Tibial nerve (tissue), 4 donors: Measurements from ENCODE around the gene IKZF4. TPM values are rescaled to one million over a fixed set of nuclear protein-coding genes. Genes with fewer than 3 reads are reported as not detected.
"Not testable (repeated sequence)": the region's sequence is repeated elsewhere in the genome, so short reads cannot be mapped to it uniquely, and the experiment has no call there.

ENCODE experiments used
- DNase-seq, 2 donors: peaks; one replicate each; pipeline ENCODE4 v3.0.0-alpha.2; 2019; ENCODE audit warnings: low spot score in 2 of 2
- H3K27ac ChIP-seq, 4 donors: fragments of 200-600 bp; sonication (generic) in 3 of 4; one replicate each; pipeline ENCODE4 v1.5.1; 2017 to 2019; ENCODE audit warnings: mild to moderate bottlenecking in 1 of 4
- H3K27me3 ChIP-seq, 2 donors: fragments of 200-600 bp; sonication (generic) in 1 of 2; one replicate each; pipeline versions ENCODE4 v1.5.1 to v1.6.0; 2017 to 2019
- H3K36me3 ChIP-seq, 3 donors: fragments of 200-600 bp; sonication (generic); one replicate each; pipeline ENCODE4 v1.5.1; 2018 to 2019
- H3K4me1 ChIP-seq, 4 donors: fragments of 200-600 bp; sonication (generic) in 3 of 4; one replicate each; pipeline ENCODE4 v1.5.1; 2017 to 2019
- H3K4me3 ChIP-seq, 4 donors: fragments of 200-600 bp; sonication (generic) in 3 of 4; one replicate each; pipeline ENCODE4 v1.5.1; 2017 to 2019; ENCODE audit warnings: mild to moderate bottlenecking in 1 of 4, moderate library complexity in 1 of 4
- H3K9me3 ChIP-seq, 4 donors: fragments of 200-600 bp; sonication (generic) in 3 of 4; one replicate each; pipeline ENCODE4 v1.5.1; 2017 to 2019
- CTCF ChIP-seq, 5 experiments: fragments of 200-600 bp in 3 of 5; fragments of 450-650 bp in 2 of 5; sonication (generic) in 3 of 5; IDR thresholded peaks; one replicate each; pipeline ENCODE4 v1.5.1; 2016 to 2019; ENCODE audit warnings: antibody characterized with exemption in 5 of 5, mild to moderate bottlenecking in 3 of 5, moderate library complexity in 2 of 5
- EP300 ChIP-seq, 2 donors: sonication (generic); formaldehyde crosslinking; IDR thresholded peaks; one replicate each; pipeline ENCODE4 v1.6.1; 2017; ENCODE audit warnings: antibody characterized with exemption in 2 of 2, mild to moderate bottlenecking in 1 of 2
- POLR2A ChIP-seq, 2 donors: fragments of 450-650 bp; IDR thresholded peaks; one replicate each; pipeline ENCODE4 v1.6.1; 2017; ENCODE audit warnings: antibody characterized with exemption in 2 of 2, mild to moderate bottlenecking in 2 of 2, moderate library complexity in 2 of 2
- WGBS, 2 donors: methylation state at CpG; one replicate each; pipeline ENCODE4 v1.1.5; 2018; 5-methylcytosine and 5-hydroxymethylcytosine counted together
- total RNA-seq, 4 donors: library from RNA; depleted of rRNA; stranded (reverse); fragments of >200 nt; gene quantifications; one replicate each; pipeline ENCODE4 v1.1.0, GENCODE V29; 2016

The IKZF4 gene
- total RNA-seq, 4 donors from 2014 or later, result 3.8 to 9.6 (median 6.4) TPM

- Histone ChIP-seq H3K27me3 (no peaks in the 10 kb centered on the region), H3K36me3 (peaks cover 0 to 65% (median 18%) of the 10 kb centered on the region in 3 donors)
Measured at GRCh38 chr12:55996715-55997534, 23.9 kb upstream of the IKZF4 start, which contains the start of gene SUOX. SUOX (plus strand) TSS chr12:55997276; CDS start chr12:56002222, 4,946 bp downstream.

GRCh38 chr12:55997535-55997859, 23.3 kb upstream of the IKZF4 start:
- no peak for DNase-seq
- Histone ChIP-seq H3K4me1 (peaks cover 0 to 22% (median 9%) of the 10 kb centered on the region in 4 donors), H3K36me3 (peaks cover 0 to 65% (median 12%) of the 10 kb centered on the region in 3 donors), H3K9me3 (no peaks in the 10 kb centered on the region), H3K4me3 (peak overlapping the region; percentile 38 to 72 (median 51)), H3K27ac (peak overlapping the region; percentile 75 to 92 (median 82)), H3K27me3 (no peaks in the 10 kb centered on the region)
- WGBS, 2 donors, result 0 to 8% methylated on average over 3 of the region's 5 CpGs
- no peak for TF ChIP-seq POLR2A (IDR thresholded peaks at IDR 0.05)
- TF ChIP-seq CTCF (IDR thresholded peaks at IDR 0.05), result no peak
- TF ChIP-seq EP300 (IDR thresholded peaks at IDR 0.05), result no peak

More at GRCh38 chr12:55996715-55997534, 23.9 kb upstream of the IKZF4 start, which contains the start of gene SUOX:
- peak within 1 kb of the TSS; percentile 75 to 92 (median 82) for H3K27ac ChIP-seq
- WGBS, 2 donors, result 1 to 3% methylated on average over 12 to 24 of the region's 27 CpGs
- peaks cover 0 to 22% (median 9%) of the 10 kb centered on the region in 4 donors for H3K4me1 ChIP-seq
- no peaks in the 10 kb centered on the region for H3K9me3 ChIP-seq
- peak within 1 kb of the TSS; percentile 38 to 72 (median 51) for H3K4me3 ChIP-seq
- DNase-seq, result peak; percentile 94 to 95
- TF ChIP-seq CTCF (IDR thresholded peaks at IDR 0.05) (peak in 2 of 5 experiments; percentile 8 to 35), POLR2A (IDR thresholded peaks at IDR 0.05) (peak; percentile 6 to 58), EP300 (IDR thresholded peaks at IDR 0.05) (peak; percentile 41 to 73)

- H3K36me3 ChIP-seq, result peaks cover 0 to 64% (median 0%) of the 10 kb centered on the region in 3 donors
- not testable (repeated sequence) for H3K9me3 ChIP-seq, H3K4me3 ChIP-seq, DNase-seq, H3K27ac ChIP-seq, H3K27me3 ChIP-seq
- H3K4me1 ChIP-seq, result peaks cover 0 to 22% (median 9%) of the 10 kb centered on the region in 4 donors
- 73 to 83% methylated on average over 6 of the region's 6 CpGs for WGBS, 2 donors
Measured at GRCh38 chr12:55999522-55999921, 21.3 kb upstream of the IKZF4 start.

- Histone ChIP-seq H3K36me3 (peaks cover 0 to 62% (median 0%) of the 10 kb centered on the region in 3 donors), H3K4me1 (peaks cover 0 to 22% (median 9%) of the 10 kb centered on the region in 4 donors)
- not testable (repeated sequence) for H3K27me3 ChIP-seq, H3K9me3 ChIP-seq, H3K4me3 ChIP-seq, H3K27ac ChIP-seq, DNase-seq
- WGBS, 2 donors, result 94 to 100% methylated on average over 6 to 27 of the region's 33 CpGs
Measured at GRCh38 chr12:55999999-56000540, 20.8 kb upstream of the IKZF4 start.

- peaks cover 0 to 14% (median 6%) of the 10 kb centered on the region in 4 donors for H3K4me1 ChIP-seq
- TF ChIP-seq CTCF (IDR thresholded peaks at IDR 0.05) (no peak), EP300 (IDR thresholded peaks at IDR 0.05) (no peak), POLR2A (IDR thresholded peaks at IDR 0.05) (no peak)
- peaks cover 0 to 57% (median 0%) of the 10 kb centered on the region in 3 donors for H3K36me3 ChIP-seq
- 77 to 83% methylated on average over 7 of the region's 7 CpGs for WGBS, 2 donors
- no peaks in the 10 kb centered on the region for H3K9me3 ChIP-seq
- H3K4me3 ChIP-seq, result no peak overlapping the region
- H3K27me3 ChIP-seq, result no peaks in the 10 kb centered on the region
- H3K27ac ChIP-seq, result no peak overlapping the region
- DNase-seq, result no peak
Measured at GRCh38 chr12:56001487-56002100, 19.2 kb upstream of the IKZF4 start.

- Histone ChIP-seq H3K36me3 (peaks cover 0 to 57% (median 0%) of the 10 kb centered on the region in 3 donors), H3K4me1 (peaks cover 0 to 15% (median 2%) of the 10 kb centered on the region in 4 donors)
- H3K9me3 ChIP-seq, H3K27me3 ChIP-seq, H3K27ac ChIP-seq, H3K4me3 ChIP-seq, DNase-seq: not testable (repeated sequence)
- 79 to 81% methylated on average over 5 of the region's 5 CpGs for WGBS, 2 donors
Measured at GRCh38 chr12:56003376-56003775, 17.5 kb upstream of the IKZF4 start.
